SW480 (cell line): Measurements from ENCODE around the gene GSN.

Experiments used
- DNase-seq: peaks from one replicate; pipeline ENCODE4 v3.0.0-alpha.2; 2016; ENCODE audit warnings: low spot score

The GSN gene

DNA sequence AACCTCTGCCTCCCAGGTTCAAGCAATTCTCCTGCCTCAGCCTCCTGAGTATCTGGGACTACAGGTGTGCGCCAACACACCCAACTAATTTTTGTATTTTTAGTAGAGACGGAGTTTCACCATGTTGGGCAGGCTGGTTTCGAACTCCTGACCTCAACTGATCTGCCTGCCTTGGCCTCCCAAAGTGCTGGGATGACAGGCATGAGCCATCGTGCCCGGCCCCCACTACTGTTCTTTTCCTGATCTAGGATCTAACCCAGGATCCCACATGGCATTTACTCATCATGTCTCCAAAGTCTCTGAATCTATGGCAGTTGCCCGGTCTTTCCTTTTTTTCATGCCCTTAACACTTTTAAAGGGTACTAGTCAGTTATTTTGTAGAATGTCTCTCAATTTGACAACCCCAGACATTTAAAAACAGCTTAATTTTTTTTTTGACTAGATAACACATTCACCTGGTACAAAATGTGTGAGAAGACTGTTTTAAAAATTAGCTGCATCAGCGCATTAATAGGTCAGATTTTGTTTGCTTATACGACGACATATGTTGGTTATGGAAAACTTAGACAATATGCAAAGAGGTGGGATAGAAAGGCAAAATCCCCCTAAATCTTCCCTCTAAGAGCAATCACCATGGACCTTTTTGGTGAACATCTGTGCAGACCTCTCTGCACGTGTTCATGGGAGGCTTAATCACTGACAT is 55.6 kb downstream of the GSN start:
- no peak for DNase-seq

DNA sequence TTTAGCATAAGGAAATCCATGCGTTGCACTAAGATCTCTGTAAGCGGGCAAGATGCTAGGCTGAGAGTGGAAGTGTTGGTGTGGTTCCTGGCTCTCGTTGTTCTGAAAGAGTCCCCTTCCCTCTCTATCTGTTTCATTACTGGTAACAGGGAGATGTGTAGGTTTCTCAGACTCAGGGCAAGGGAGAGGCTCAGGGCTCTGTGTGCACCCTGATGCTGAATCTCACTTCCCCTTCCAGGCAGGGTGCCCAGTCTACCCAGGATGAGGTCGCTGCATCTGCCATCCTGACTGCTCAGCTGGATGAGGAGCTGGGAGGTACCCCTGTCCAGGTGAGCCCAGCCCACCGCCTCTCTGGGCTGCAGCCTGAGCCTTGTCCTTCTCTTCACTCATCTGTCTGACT is 56.4 kb downstream of the GSN start:
- DNase-seq: no peak

DNA sequence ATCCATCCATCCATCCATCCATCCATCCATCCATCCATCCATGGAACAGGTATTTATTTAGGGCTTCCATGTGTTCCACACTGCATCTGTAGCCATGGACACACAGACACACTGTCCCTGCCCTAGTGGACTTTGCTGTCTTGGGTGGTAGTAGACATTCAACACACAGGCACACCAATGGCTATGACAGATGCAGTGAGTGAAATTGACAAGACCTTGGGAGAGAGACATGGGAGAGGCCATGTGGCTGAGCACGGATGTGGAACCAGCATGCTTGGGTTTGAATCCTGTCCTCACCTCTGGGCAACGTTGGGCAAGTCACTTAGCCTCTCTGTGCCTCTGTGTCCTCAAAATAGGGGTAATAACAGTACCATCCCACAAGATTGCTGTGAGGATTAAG is 56.8 kb downstream of the GSN start:
- no peak for DNase-seq

DNA sequence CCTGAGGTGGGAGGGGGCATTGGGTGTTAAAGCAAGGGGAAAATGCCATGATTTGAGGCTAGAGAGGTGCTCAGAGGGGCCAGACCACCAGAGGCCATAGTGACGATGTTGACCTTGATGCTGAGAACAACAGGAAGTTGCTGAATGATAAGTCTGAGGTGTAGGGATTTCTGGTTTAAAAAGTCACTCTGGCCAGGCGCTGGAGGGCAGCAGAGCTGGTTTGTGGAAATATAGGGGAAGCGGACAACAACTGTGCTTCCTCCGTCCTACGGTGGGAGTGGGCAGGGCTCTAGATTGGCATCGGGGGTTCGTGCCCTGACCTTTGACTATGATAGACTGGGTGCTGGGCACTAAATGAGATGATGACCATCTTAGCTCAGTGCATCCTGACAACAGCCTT is 57.4 kb downstream of the GSN start:
- no peak for DNase-seq

DNA sequence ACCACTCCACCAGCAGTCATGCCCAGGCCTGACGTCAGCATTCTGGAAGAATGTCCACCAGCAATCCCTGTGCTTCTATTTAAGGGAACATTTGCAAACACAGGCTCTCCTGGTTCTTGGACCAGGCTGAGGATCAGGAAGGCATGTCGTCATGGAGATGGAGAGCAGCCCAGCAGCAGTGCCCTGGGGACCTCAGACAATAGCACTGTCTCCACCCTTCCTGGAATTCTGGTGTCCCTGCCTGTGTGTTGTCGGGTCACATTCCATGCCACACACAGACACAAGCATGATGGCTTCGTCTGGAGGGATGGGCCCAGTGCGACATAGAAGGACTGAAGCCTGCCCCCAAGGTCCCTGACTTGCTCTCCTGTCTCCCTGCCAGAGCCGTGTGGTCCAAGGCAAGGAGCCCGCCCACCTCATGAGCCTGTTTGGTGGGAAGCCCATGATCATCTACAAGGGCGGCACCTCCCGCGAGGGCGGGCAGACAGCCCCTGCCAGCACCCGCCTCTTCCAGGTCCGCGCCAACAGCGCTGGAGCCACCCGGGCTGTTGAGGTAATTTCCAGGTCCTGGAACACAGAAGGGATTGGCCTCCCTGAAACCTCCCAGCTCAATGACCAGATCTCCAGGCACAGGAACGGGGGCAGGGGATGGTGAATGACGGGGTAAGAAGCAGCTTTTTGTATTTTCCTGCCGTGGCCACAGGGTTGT is 58.3 kb downstream of the GSN start:
- DNase-seq: no peak

DNA sequence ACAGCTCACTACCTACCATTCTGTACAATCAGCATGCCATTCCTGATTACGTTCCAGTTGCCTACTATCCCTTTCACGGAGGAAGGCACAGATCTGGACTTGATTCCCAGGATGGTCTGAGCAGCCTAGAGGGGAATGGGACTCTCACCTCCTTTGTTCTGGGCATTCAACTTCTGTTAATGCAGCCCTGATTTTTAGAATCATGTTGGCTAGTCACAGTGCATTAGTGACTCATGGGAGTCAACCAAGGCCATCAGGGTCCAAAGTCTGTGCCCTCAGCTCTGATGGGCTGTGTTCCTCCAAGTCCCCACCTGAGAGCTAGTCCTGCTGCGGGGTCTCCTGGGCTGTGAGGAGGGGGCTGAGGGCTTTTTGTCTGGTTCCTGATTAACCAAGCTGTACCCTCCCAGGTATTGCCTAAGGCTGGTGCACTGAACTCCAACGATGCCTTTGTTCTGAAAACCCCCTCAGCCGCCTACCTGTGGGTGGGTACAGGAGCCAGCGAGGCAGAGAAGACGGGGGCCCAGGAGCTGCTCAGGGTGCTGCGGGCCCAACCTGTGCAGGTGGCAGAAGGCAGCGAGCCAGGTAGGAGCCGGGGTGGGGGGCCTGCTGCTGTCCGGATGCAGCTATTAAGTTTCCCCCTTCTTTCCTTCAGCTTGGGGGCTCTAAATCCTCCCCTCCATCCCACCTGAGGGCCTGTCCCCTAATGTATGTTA is 59.1 kb downstream of the GSN start:
- DNase-seq: no peak

DNA sequence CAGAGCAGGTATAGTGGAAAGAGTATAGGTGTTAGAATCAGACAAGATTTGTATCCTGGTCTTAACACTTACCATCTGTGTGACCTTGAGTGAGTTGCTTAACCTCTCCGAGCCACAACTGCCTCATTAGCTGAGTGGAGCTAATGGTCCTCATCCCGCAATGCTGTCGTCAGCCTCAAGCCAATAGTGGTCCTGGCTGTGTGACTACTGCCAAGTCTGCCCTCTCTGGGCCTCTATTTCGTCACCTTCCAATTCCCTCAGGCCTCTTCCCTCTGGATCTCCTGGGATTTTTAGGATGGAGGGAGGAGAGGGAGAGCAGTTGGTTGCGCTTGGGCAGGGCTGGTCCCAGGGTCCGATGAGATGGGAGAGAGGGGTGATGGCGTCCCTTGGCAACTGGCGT is 60.5 kb downstream of the GSN start:
- DNase-seq: no peak

DNA sequence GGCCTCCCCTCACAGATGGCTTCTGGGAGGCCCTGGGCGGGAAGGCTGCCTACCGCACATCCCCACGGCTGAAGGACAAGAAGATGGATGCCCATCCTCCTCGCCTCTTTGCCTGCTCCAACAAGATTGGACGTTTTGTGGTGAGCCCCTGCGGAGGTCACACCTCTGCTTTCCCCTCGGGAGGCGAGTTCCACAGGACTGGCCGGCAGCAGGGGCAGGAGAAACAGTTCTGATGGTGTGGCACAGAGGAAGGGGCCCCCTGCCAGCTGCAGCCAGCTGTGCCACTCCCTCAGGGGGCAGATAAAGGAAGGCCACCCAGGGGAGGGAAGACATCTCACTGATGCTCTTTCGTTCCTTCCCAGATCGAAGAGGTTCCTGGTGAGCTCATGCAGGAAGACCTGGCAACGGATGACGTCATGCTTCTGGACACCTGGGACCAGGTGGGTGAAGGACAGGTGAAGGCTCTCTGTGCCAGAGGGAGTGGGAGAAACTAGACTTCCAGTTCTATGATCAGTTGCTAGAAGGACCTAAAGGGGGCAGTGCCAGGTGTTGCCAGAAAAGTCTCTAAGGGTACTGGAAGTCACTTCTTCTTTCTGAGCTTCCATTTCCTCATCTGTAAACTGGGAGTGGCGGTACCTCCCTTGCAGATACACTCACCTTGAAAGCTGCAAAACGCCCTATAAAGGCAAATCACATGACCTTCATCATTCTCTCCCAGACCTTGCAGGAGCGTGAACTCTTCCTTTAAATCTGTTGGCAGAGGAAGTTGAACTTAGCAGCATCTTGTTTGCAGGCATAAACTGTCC is 61.1 kb downstream of the GSN start:
- no peak for DNase-seq

DNA sequence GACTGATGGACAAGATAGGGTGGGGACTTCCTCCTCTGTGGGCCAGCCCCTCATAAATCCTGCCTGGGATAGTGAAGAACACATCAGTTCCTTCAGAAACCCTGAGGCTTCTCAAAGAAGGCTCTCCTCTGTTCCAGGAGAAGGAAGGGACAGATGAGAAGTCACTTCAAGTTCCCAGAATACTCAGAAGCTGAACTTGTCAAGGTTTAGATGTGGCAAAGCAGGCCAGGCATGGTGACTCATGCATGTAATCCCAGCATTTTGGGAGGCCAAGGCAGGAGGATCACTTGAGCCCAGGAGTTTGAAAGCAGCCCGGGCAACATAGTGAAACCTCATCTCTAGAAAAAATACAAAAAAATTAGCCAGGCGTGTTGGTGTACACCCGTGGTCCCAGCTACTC is 63.6 kb downstream of the GSN start:
- no peak for DNase-seq

DNA sequence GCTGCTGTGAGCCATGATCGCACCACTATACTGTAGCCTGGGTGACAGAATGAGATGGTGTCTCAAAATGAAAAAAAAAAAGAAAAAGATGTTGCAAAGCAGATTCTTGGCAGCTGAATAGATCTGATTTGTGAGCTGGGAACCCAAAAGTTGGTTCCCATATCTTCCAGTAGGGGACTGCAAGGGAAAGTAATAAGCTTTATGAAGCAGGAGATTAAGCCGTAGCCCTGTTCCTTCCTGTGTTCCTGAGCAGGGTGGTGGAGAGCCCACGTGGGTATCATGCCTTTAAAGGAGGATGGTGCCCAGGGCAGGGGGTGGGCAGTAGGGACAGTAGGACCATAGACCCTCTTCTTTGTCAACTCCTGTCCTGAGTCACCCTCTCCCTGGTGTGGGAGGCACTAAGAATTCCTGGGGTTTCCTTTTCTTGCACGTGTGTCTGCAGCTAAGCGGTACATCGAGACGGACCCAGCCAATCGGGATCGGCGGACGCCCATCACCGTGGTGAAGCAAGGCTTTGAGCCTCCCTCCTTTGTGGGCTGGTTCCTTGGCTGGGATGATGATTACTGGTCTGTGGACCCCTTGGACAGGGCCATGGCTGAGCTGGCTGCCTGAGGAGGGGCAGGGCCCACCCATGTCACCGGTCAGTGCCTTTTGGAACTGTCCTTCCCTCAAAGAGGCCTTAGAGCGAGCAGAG is 64.2 kb downstream of the GSN start:
- DNase-seq: no peak

DNA sequence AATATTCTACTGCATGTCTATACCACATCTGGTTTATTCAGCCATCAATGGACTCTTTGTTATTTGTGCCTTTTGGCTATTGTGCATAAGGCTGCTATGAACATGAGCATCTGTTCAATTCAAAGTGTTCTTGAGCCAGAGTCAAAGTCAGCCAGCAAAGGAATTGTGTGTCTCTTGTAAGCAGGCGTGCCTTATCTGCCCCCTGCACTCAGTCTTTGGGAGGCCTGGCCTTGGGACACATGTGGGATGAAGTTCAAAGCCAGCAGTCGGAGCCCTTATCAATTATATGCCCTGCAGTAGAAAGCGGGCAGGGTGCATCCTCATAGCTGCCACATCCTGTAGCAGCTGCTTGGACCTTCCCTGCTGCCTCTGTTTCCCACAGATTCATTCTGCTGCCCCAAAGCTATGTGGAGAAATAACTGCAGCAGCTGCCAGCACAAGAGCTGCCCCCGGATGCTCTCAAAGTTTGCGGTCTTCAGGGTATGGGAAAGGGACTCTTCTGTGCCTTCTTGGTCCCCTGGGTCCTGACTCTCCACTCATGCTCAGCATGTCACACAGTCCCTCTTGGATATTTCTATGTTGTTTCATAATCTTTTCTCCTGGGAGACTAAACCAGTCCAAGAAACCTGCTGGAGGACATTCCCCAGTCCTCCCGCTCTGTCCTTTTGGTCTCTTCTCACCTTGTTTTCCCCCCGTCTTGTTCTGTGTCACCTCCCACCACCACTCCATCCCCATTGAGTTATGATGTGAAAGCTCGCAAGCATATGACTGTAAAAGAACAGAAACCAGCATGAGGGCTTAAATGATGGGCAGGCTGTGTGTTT is 66.2 kb downstream of the GSN start:
- DNase-seq: no peak

DNA sequence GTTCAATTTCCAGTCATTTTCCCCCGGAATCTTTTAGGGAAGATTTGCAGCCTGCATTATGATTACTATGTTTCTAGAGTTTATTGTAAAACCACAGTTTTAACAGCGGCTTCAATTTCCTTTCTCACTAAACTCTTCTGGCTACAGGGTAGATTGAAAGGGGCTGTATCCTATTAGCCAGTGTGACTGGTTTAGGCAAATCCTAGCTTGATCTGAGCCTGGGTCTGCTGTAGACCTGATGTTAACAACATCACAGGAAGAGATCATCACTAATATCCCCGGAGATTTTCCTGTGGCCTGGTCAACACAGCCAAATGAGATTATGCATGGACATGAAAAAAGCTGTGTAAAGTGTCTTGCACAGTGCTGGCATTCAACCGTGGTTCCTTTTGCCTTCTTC is 68.7 kb downstream of the GSN start:
- DNase-seq: no peak

DNA sequence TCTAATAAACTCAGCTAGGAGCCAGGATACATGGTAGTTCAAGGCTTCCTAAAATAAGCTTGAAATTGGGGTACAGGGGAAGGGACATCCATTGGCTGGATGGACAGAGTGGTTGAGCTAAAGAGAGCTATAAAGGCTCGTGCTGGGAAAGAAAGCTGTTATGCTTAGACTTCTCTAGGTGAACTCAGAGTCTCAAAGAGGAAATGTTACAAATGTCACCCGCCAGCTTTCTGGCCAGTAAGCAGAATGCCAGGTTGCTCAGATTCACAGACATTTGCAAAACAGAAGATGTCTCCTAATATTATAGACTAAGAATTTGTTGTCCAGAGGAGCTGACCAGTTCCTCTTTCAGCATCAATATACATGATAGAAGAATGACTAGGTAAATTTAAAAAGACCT is 71.5 kb downstream of the GSN start:
- DNase-seq: no peak

DNA sequence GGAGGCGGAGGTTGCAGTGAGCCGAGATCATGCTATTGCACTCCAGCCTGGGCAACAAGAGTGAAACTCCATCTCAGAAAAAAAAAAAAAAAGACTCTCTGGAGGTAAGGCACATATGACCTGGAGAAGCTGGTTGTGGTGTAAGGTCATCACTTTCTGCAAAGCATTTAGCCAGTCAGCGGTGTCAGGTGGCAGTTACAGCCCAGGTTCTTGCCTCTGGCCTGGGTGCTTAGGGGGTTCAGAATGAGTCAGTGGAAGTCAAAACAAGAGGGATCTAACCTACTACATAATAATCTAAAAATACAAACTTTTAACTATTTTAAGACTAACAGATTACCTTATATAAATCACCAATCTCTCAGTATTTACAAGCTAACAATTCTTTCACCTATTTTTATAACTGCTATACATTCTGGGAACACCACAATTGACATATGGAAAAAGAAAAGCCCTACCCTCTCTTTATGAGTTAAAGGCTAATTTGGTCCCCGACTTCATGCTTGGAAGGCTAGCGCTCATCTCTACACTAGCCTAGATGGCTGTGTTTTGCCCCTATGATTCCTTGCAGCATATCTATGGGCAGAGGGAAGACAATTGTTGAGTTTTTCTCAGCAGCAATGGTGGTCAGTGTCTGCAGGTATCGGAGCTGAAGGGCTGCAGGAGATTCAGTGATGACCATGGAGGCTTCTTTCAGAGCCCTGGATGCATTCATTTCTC is 72.9 kb downstream of the GSN start:
- DNase-seq: no peak

DNA sequence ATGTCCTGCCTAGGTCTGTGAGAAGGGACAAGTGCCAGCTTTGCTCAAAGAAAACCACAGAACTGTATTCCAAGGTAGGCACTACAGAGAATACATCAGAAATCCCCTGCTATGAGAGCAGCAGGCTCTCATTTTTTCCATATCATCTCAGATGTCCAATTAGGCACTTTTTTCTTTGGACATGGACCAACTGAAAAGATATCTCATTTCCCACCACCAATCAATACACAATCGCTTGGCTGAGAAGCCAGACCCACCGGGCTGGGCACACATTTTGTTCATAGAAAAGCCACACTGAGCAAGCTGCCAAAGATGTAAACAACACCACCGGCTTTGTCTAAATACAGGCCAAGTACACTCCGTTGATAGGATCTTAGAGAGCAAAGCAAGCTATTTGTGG is 76.2 kb downstream of the GSN start:
- DNase-seq: no peak

DNA sequence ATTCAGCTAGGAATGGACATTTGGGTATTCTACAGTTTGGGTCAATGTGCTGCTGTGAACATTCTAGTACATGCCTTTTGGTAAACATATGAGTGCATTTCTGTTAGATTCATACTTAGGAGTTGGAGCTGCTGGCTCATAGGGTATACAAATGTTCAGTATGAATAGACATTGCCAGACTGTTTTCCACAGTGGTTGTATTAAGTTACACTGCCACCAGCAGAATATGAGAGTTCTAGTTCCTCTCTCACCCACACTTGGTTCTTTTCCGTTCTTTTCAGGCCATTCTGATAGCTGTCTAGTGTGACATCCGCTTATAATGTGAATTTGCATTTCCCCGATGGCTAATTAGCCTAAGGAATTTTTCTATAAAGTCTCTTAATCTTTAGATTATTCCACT is 77.1 kb downstream of the GSN start:
- no peak for DNase-seq

DNA sequence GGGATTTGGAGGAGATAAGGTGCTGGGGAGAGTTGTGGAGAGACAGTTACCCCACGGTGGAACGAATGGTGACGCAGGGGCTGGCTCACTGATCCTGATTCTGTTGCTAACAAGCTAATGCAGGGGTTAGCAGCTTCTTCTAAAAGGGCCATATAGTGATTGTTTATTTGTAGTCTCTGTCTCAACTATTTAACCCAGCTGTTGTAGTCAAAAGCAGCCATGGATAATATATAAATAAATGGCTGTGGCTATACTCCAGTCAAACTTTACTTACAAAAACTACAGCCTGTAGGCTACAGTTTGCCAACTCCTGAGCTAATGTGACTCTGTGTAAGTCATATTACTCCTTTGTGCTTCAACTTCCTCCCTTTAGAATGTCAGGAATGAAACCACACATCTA is 80.3 kb downstream of the GSN start:
- no peak for DNase-seq

DNA sequence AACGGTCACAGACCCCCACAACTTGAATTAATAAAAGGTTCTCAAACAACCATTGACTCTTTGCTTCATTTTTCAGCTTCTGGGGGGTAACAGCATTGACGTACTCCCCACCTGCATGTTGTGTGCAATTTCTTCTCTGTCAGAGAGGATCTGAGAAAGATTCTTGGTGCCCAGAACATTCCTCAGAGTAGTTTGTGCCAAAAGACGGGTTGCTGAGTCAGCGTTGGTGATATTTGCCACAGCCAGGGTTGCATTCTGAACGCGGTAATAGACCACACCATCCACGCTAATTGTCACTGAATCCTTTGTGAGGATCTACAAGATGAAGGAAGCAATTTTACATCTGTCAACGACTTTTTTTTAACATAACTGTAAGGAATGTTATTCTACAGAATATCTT is 81.0 kb downstream of the GSN start:
- no peak for DNase-seq

DNA sequence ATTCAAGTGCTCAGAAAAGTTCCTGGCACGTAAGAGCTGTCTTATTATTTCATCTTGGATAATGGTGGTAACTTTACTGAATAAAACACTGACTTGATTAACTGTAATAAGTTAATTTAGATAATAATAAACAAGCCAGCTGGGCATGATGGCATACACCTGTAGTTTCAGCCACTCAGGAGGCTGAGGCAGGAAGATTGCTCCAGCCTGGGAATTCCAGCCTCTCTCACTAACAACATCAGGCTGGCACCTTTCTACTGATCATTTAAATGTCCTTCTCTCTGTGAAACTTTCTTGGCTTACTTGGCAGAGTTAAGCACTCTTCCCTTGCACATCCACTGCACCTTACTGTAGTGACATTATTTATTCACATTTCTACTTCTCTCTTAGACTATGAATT is 82.1 kb downstream of the GSN start:
- no peak for DNase-seq

DNA sequence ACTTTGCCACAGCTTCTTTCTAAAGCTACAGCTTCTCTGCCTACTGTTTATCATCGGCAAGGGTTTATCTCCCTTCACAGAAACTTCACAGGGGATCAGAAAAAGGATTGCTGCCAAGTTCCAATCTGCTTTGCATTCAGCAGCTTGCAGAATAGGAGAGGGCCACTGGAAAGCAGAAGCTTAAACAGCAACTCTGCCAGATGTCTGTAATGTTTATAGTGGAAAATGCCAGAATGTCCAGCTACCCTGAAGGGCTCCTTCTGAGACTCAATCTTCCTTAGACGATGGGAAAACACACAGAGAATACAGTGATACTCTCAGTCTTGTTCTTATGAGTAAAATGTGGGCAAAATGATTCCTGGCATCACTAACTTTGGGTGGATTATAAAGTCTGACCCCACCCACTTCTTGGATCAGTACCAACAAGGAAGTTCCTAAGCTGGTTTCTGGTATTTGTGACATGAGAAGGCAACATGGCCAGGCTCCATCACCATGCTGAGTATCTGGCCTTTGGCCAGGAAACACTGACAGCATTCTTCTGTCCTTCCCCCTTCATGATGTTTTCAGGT is 83.1 kb downstream of the GSN start:
- no peak for DNase-seq
